Stimulated activated naive CD4-positive, alpha-beta T cell treated with Interleukin-2 at 50 U/mL for 16 hours (primary cell): ENCODE data around the gene MTMR8.
"Not testable (repeated sequence)": the region's sequence is repeated elsewhere in the genome, so short reads cannot be mapped to it uniquely, and the experiment has no call there.

Experiments used
- DNase-seq: peaks from one replicate; lab custom pipeline; 2025; lab: John Stamatoyannopoulos, UW

MTMR8 gene

GRCh38 chrX:64394874-64395567 is at the start of gene MTMR8:
Gene MTMR8, minus strand, starts transcription at chrX:64395452. Its CDS starts 89 bp downstream, at chrX:64395363.
- DNase-seq: peak; percentile 72

DNA sequence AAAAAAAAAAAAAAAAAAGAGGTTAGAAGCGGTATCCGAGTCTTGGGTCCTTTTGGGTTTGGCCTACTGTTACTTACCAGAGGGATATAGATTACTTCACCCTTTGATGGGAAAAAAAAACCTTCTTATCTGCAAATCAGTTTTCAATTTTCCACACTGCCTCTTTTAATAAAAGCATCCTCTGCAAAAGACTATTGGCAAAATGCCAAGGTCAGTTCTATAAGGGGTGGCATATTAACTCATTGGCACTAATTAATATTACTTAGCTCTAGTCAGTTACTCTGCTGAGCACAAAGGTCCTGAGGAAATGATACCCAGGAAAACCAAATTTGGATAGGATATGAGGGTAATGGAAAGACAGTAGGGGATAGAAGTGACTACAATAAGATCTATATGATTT is 44.3 kb upstream of the MTMR8 start:
- DNase-seq: no peak

- DNase-seq: no peak
Observed at GRCh38 chrX:64437665-64438064, 42.4 kb upstream of the MTMR8 start.

GRCh38 chrX:64437218-64437617 is 42.0 kb upstream of the MTMR8 start:
- no peak for DNase-seq

GRCh38 chrX:64428371-64428770 is 33.1 kb upstream of the MTMR8 start:
- no peak for DNase-seq

DNA sequence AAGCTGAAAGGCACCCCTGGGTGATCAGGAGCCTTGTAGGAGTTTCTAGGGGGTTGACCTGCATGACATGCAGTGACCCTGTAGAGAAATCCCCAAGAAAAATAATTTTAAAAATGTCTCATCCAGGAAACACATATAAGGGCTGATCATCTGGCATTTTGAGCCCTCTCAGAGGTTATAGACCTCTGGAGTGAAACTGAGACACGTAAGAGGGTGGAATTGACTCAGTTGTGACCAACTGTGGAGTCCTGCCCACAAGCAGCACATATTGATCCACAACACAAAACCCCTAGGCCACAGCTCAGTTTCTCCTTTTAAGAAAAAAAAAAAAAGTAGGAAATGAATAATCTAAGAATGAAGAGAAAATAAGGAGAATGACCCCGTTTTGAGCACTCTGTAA is 32.5 kb upstream of the MTMR8 start:
- no peak for DNase-seq

- no peak for DNase-seq
Observed at GRCh38 chrX:64427281-64427680, 32.0 kb upstream of the MTMR8 start.

GRCh38 chrX:64409730-64410129 is 14.5 kb upstream of the MTMR8 start:
- DNase-seq: not testable (repeated sequence)

DNA sequence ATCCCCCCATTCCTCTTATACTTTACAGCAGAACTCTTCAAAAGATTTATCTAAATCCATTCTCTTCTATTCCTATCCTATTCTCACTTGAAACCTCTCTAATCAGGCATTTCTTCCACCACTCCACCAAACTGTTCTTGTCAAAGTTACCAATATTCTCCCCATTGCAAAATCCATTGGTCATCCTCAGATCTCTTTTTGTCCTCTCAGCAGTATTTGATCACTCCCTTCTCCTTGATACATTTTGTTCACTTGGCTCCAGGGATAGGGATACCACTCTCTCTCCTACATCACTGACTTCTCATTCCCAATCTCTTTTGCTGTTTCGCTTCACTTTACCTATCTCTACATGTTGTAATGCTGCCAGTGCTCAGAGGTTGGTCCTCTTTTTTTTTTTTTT is 2.8 kb upstream of the MTMR8 start:
- no peak for DNase-seq

- no peak for DNase-seq
Observed at GRCh38 chrX:64395568-64395929, 297 bp upstream of the MTMR8 start.

GRCh38 chrX:64394059-64394873 is 986 bp downstream of the MTMR8 start:
- DNase-seq: no peak

- no peak for DNase-seq
Observed at GRCh38 chrX:64389489-64389888, 5.8 kb downstream of the MTMR8 start.

GRCh38 chrX:64380789-64381188 is 14.5 kb downstream of the MTMR8 start:
- DNase-seq: not testable (repeated sequence)

- no peak for DNase-seq
Observed at GRCh38 chrX:64379924-64380323, 15.3 kb downstream of the MTMR8 start.

GRCh38 chrX:64377753-64378152 is 17.5 kb downstream of the MTMR8 start:
- DNase-seq: no peak

DNA sequence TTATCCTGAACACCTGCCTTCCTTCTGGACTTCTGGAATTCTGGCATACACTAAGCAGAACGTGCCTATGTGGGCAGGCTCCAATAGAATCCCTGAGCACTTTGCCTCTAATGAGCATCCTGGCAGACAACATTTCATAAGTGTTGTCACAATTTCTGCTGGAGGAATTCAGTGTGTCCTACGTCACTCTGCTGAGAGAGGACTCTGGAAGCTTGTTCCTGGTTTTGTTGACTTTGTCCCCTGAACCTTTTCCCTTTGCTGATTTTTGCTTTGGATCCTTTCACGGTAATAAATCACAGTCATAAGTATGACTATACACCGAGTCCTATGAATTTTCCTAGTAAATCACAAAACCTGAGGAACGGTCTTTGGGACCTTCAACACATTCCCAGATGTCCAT is 43.2 kb downstream of the MTMR8 start:
- DNase-seq: no peak

DNA sequence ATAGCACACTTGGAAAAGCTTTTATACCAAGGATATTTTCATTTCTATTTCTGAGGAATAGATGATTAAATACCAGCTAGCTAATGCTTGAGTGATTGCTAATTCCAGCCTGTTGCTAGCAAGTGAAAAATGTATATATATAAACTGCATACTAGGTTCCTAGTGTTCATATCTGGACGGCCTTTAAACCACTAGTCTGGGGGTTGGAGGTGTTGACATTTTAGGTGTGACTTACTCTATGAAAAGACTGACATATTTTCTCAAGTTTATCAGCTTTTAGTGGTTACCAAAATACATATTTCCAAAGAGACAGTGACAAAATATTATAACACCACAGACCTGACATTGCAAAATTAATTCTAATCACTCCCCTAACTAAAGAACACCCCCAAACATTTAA is 44.7 kb downstream of the MTMR8 start:
- no peak for DNase-seq

- no peak for DNase-seq
Observed at GRCh38 chrX:64350047-64350446, 45.2 kb downstream of the MTMR8 start.

DNA sequence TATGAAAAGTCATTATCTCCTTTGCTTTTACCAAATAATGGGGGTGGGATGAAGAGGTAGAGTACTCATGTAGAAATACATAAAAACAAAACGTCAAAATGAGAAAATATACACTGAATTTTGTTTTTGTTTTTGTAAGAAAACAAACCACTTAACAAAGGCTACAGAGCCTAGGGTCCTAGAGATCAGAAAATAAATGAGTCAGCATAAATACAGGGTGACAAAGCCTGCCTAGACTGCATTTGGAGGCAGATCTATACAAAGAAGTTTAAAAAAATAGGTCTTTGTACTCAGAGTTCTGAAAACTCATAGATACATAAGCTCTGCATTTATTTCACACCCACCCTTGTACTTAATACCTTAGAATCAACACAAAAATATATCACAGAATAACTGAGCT is 52.4 kb downstream of the MTMR8 start:
- DNase-seq: no peak

GRCh38 chrX:64338296-64338695 is 57.0 kb downstream of the MTMR8 start:
- no peak for DNase-seq

- DNase-seq: no peak
Observed at GRCh38 chrX:64334467-64334866, 60.8 kb downstream of the MTMR8 start.

DNA sequence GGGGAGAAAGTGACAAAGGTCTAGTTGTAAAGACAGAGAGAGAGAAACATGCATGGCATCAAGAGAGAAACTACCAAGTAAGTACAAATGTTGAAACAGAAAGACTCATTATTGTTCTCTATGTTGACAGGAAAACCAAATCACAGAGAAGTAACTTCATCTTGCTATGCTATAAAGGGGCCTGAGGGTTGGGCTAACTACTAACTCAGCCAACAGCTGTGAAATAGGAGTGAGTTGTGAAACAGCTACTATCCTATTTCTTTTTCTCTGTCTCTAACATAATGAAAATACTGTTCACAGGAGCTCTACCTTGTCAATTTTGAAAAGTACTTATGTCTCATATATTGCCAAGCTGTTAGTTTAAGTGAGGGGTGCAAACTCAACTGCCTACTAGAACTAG is 65.0 kb downstream of the MTMR8 start:
- no peak for DNase-seq

DNA sequence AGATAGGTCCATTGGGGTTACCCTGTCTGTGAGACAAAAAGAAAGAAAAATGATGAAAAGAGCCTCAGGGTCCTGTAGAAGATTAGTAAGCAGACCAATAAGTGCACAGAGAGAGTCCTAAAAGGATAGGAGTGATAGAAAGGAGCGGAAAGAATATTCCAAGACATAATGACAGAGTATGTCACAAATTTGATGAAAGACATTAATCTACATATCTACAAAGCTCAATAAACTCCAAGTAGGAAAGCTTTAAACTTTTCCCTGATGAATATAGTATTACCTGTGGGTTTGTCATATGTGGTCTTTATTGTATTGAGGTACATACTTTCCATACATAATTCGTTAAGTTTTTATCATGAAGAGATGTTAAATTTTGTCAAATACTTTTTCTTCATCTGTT is 73.7 kb downstream of the MTMR8 start:
- DNase-seq: no peak

DNA sequence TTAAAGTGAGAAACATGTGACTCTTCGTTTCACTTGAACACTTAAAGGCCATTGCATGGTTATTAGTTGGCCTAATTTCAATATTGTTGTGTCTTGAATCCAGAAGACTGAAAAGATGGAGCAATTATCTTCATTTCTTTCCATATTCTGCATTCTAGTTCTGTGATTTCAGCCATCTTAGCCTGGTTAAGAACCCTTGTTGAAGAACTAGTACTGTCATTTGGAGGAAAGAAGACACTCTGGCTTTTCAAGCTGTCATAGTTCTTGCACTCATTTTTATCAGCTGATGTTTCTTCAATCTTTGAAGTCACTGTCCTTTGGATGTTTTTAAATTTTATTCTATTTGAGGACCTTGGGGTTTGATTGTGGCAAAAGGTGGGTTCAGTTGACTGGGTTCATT is 81.6 kb downstream of the MTMR8 start:
- DNase-seq: no peak
